Spinal cord (tissue), 10 donors: Measurements from ENCODE around the gene GALK2. TPM values are rescaled to one million over a fixed set of nuclear protein-coding genes. Genes with fewer than 3 reads are reported as not detected.
A peak's percentile ranks its signal among the peaks of the same experiment; 100 is the strongest.
"Not testable (repeated sequence)": the region's sequence is repeated elsewhere in the genome, so short reads cannot be mapped to it uniquely, and the experiment has no call there.

Source experiments
- DNase-seq, 6 donors: peaks; one replicate each; pipeline versions ENCODE4 v3.0.0 to v3.0.0-alpha.2; 2013 to 2015; ENCODE audit warnings: low spot score in 6 of 6, low read depth in 4 of 6
- H3K27ac ChIP-seq: one replicate; pipeline ENCODE4 v1.5.1; 2013; ENCODE audit warnings: low read depth, low read length, control low read depth
- H3K27me3 ChIP-seq: one replicate; pipeline ENCODE4 v1.6.1; 2013; ENCODE audit warnings: low read length; ENCODE audit not compliant: control insufficient read depth, insufficient read depth
- H3K36me3 ChIP-seq: one replicate; pipeline ENCODE4 v1.6.1; 2013; ENCODE audit warnings: low read length; ENCODE audit not compliant: control insufficient read depth, insufficient read depth
- H3K4me1 ChIP-seq: one replicate; pipeline ENCODE4 v1.6.1; 2013; ENCODE audit warnings: low read length; ENCODE audit not compliant: control insufficient read depth, insufficient read depth
- H3K4me3 ChIP-seq: one replicate; pipeline ENCODE4 v1.5.1; 2013; ENCODE audit warnings: low read depth, low read length, control low read depth
- H3K9me3 ChIP-seq: one replicate; pipeline ENCODE4 v1.6.1; 2013; ENCODE audit warnings: low read length; ENCODE audit not compliant: control insufficient read depth, insufficient read depth
- WGBS: methylation state at CpG from one replicate; pipeline ENCODE4 v1.1.5; 2013; ENCODE audit warnings: missing lambda C conversion rate; ENCODE audit not compliant: insufficient coverage; 5-methylcytosine and 5-hydroxymethylcytosine counted together
- polyA plus RNA-seq, 2 donors: library from polyadenylated mRNA; unstranded; fragments of 120-200 nt; gene quantifications; one replicate each; pipeline ENCODE4 v1.2.1, GENCODE V29; 2013; ENCODE audit not compliant: insufficient read length in 2 of 2
- small RNA-seq: library from RNA; depleted of rRNA; stranded (forward); fragments of <200 nt; gene quantifications from one replicate; pipeline ENCODE3, GENCODE V24; 2014; ENCODE audit warnings: low replicate concordance
- total RNA-seq, 2 donors: library from RNA; depleted of rRNA in 1 of 2; stranded (reverse); fragments of 120-200 nt in 1 of 2; fragments of >200 nt in 1 of 2; gene quantifications; one replicate each; pipeline versions ENCODE4 v1.2.3 to v1.2.4, GENCODE V29; 2013 to 2014
- donor health status: healthy.

The GALK2 gene
- total and polyA plus RNA-seq, 4 donors: 19.5 to 48.4 (median 32.7) TPM

GRCh38 chr15:49343546-49343945 is 173.5 kb downstream of the GALK2 start:
- Histone ChIP-seq H3K27me3 (no peaks in the 10 kb centered on the region), H3K4me3 (no peak overlapping the region), H3K9me3 (peaks cover 2% of the 10 kb centered on the region), H3K27ac (no peak overlapping the region), H3K36me3 (peaks cover 2% of the 10 kb centered on the region), H3K4me1 (no peaks in the 10 kb centered on the region)
- DNase-seq: no peak

- H3K9me3 ChIP-seq, H3K36me3 ChIP-seq, DNase-seq, H3K4me3 ChIP-seq, H3K27me3 ChIP-seq, H3K27ac ChIP-seq, H3K4me1 ChIP-seq: not testable (repeated sequence)
- 91% methylated on average over 9 of the region's 17 CpGs for WGBS
Observed at GRCh38 chr15:49354439-49354838, 184.4 kb downstream of the GALK2 start.

- H3K9me3 ChIP-seq: peaks cover 2% of the 10 kb centered on the region
Observed at GRCh38 chr15:49361370-49361769, 191.3 kb downstream of the GALK2 start.

GRCh38 chr15:49366496-49366895 is 196.4 kb downstream of the GALK2 start:
- DNase-seq: no peak
- WGBS: 100% methylated on average over 22 of the region's 22 CpGs
- H3K27me3 ChIP-seq: no peaks in the 10 kb centered on the region
- no peak overlapping the region for H3K4me3 ChIP-seq
- no peaks in the 10 kb centered on the region for H3K36me3 ChIP-seq
- H3K27ac ChIP-seq: no peak overlapping the region
- peaks cover 2% of the 10 kb centered on the region for H3K9me3 ChIP-seq
- no peaks in the 10 kb centered on the region for H3K4me1 ChIP-seq

More at GRCh38 chr15:49361370-49361769, 191.3 kb downstream of the GALK2 start:
- no CpG with 5 or more reads among the region's 3 CpGs for WGBS
- Histone ChIP-seq H3K27me3 (no peaks in the 10 kb centered on the region), H3K4me1 (no peaks in the 10 kb centered on the region), H3K4me3 (no peak overlapping the region), H3K36me3 (no peaks in the 10 kb centered on the region), H3K27ac (no peak overlapping the region)
- DNase-seq: no peak

- no peak overlapping the region for H3K27ac ChIP-seq
- WGBS: no CpG with 5 or more reads among the region's 1 CpG
- H3K27me3 ChIP-seq: no peaks in the 10 kb centered on the region
- no peak overlapping the region for H3K4me3 ChIP-seq
- H3K4me1 ChIP-seq: no peaks in the 10 kb centered on the region
- peak in 2 of 6 donors; percentile 12 to 25 for DNase-seq
- H3K36me3 ChIP-seq: no peaks in the 10 kb centered on the region
- no peaks in the 10 kb centered on the region for H3K9me3 ChIP-seq
Observed at GRCh38 chr15:49370782-49371181, 200.7 kb downstream of the GALK2 start.

DNA sequence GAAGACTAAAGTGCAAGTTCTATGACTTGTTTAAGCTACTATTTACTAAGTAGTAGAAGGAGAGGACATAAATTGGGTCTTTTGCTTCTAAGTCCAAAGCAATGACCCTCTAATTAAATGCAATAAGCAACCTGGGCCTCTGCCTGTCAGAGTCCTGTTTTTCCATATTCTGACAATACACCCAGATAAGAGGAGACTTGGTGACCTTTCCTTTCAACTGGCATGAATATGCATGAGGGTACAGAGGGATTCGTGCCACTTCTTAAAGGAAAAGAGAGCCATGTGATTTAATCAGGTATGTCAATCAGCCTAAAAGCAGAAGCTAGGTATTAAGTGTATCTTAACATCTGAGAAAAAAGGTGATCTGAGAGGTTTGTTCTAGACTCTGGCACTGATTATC is 202.3 kb downstream of the GALK2 start:
- no peak overlapping the region for H3K4me3 ChIP-seq
- no peaks in the 10 kb centered on the region for H3K4me1 ChIP-seq
- 30% methylated on average over 1 of the region's 1 CpG for WGBS
- H3K27me3 ChIP-seq: no peaks in the 10 kb centered on the region
- DNase-seq: no peak
- no peaks in the 10 kb centered on the region for H3K9me3 ChIP-seq
- no peaks in the 10 kb centered on the region for H3K36me3 ChIP-seq
- no peak overlapping the region for H3K27ac ChIP-seq

- Histone ChIP-seq H3K4me1 (no peaks in the 10 kb centered on the region), H3K36me3 (no peaks in the 10 kb centered on the region), H3K27me3 (no peaks in the 10 kb centered on the region), H3K9me3 (no peaks in the 10 kb centered on the region), H3K27ac (no peak overlapping the region), H3K4me3 (no peak overlapping the region)
- WGBS: 98% methylated on average over 4 of the region's 4 CpGs
- DNase-seq: no peak
Observed at GRCh38 chr15:49379996-49380395, 209.9 kb downstream of the GALK2 start.

GRCh38 chr15:49380912-49381311 is 210.9 kb downstream of the GALK2 start:
- H3K27ac ChIP-seq: no peak overlapping the region
- no peaks in the 10 kb centered on the region for H3K36me3 ChIP-seq
- no peak overlapping the region for H3K4me3 ChIP-seq
- no peak for DNase-seq
- H3K27me3 ChIP-seq: no peaks in the 10 kb centered on the region
- no peaks in the 10 kb centered on the region for H3K9me3 ChIP-seq
- H3K4me1 ChIP-seq: no peaks in the 10 kb centered on the region
- 85% methylated on average over 2 of the region's 5 CpGs for WGBS

Small RNA genes lying within 50 kb of the gene (small RNA-seq; reads per million reads assigned to genes)
- not detected for gene MIR4716
- gene RF00019: not detected
- gene RN7SL307P: not detected

Other genes starting within 250 kb of the GALK2 start
- 10 to 100 TPM; 11.0 to 30.8 TPM for gene SHC4, start 206.3 kb upstream of the GALK2 start, total RNA-seq
- 10 to 100 TPM in 1 of 2 donors, 1 to 10 TPM in 1; 8.8 to 10.5 TPM for gene SHC4, start 206.3 kb upstream of the GALK2 start, polyA plus RNA-seq
- 100 to 1,000 TPM in 1 of 2 donors, 10 to 100 TPM in 1; 81.2 to 169 TPM for gene SECISBP2L, start 123.8 kb upstream of the GALK2 start, total RNA-seq
- gene SECISBP2L, start 123.8 kb upstream of the GALK2 start, polyA plus RNA-seq: 10 to 100 TPM; 62.1 to 90.3 TPM
- gene COPS2, start 14.6 kb upstream of the GALK2 start, total RNA-seq: 100 to 1,000 TPM in 1 of 2 donors, 10 to 100 TPM in 1; 58.9 to 111 TPM
- gene COPS2, start 14.6 kb upstream of the GALK2 start, polyA plus RNA-seq: 10 to 100 TPM; 67.3 to 85.7 TPM